ENCODE data around the gene PON2.

PON2 gene

DNA sequence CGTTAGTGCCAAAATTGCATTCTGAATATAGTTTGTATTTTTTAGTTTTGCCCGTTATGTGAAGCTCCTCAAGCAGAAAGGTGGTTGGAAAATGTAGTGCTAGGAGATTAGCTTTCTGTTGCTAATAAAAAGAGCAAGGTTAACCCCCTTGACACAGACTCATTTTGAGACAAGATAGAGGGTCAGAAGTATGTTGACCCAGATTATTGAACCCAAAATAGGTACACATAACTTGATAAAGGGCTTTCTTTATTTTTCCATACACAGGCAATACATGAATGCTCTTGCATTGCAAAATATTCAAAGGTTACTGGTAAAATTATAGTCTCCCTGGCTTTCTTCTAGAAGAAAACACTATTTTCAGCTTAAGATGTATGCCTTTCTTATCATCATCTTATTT lies 10.0 kb upstream of the PON2 start:
- DNase-seq (ENCODE audit: low read depth), result no peak

DNA sequence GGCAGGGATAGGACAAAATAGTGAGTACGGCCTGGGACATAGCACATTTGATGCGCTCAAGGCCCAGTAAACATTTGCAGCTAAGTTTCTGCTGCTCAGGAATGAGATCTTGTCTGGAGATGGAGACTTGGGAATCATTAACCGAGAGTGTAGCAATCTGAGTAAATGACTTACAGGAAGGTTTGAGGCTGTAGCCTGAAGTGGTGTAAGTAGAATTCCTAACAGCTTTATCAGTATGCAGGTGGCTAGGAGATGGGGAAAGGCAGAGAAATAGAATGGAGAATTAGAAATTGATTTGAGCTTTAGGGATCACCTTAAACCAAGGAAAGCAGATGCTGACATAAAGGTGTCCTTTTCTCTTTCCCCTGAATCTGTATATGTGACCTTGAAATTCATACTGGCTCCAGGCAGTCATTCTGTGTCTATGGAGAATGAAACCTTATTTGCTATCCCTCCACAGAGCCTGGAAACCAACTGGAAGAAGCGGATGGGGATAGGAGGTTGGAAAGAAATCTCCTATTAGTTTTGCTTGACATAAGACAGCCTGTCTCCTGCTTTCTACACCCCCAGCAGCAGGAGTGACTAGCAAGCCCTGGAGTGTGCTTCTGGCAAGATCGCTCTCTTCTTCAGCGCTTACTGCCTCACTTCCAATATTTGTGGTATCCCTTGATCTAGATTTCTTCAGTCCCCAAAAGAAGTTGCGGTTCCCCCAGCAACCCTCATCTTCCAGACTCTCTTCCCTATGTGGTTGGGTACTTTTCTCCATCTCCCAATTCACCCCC lies 6.4 kb upstream of the PON2 start:
- DNase-seq (ENCODE audit: low read depth), result no peak

DNA sequence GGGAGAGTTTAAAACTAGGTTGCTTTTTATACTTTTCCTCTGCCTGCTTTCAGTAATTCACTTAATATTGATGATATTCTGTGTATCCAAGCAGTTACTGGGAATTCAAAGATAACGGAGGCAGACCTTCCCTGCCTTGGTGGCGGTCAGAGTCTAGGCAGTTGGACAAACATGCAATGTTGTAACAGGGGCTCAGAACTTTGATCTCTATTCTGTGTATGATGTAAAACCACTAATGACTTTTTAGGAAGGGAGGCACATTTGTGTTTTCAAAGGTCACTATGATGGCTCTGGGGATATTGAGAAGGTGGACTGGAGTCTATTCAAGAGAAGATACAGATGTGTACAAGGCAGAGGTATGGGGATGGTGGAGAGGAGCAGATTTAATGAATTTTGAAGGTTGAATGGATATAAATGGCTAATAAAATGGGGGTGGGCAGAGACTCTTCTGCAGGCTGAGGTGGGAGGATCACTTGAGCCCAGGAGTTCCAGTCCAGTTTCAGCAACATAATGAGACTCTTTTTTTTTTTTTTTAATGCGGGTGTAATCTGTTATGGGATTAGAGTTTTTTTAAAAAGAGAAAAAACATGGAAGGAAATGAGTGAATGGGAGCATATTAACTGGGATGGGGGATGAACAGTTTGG lies 5.7 kb upstream of the PON2 start:
- DNase-seq (ENCODE audit: low read depth), result no peak

- no peak for DNase-seq (ENCODE audit: low read depth)
These were observed 1.6 kb upstream of the PON2 start for GRCh38 chr7:95436407-95436806.

GRCh38 chr7:95435422-95435780 lies 573 bp upstream of the PON2 start:
- DNase-seq (ENCODE audit: low read depth), result no peak

GRCh38 chr7:95433952-95434556 lies 774 bp downstream of the PON2 start:
- no peak for DNase-seq (ENCODE audit: low read depth)

DNA sequence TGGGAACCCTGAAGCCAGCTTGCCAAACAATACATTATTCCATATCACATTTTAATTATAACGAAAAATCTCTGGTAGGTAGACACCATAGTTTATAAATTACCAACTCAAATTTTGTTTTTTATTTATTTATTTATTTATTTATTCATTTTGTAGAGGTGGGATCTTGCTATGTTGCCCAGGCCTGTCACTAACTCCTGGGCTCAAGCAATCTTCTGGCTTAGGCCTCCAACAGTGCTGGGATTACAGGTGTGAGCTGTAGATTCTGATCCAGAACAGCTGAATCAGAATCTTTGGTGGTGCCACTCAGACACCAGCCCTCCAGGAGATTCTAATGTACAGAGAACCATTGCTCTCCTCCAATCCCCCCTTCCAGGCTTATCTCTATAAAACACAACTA lies 1.7 kb downstream of the PON2 start:
- no peak for DNase-seq (ENCODE audit: low read depth)

DNA sequence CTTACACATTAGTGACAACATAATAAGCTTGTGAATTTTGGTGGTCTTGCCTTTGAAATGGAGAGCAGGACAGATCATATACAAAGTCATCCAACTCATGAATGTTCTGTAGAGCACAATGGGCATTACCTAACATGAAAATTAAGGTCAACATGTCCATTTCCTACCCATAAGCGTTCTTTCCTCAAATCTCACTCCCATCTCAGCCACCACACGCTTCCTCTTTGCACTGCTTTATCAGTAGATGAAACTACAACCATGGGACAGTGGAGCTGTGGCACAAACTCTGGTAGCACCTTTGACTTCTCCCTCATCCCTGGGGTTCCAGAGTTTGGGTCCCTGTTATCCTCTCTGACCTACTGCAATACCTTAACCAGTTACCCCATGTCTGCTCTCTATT lies 2.2 kb downstream of the PON2 start:
- no peak for DNase-seq (ENCODE audit: low read depth)

- no peak for DNase-seq (ENCODE audit: low read depth)
These were observed 4.0 kb downstream of the PON2 start for GRCh38 chr7:95430864-95431263.

DNA sequence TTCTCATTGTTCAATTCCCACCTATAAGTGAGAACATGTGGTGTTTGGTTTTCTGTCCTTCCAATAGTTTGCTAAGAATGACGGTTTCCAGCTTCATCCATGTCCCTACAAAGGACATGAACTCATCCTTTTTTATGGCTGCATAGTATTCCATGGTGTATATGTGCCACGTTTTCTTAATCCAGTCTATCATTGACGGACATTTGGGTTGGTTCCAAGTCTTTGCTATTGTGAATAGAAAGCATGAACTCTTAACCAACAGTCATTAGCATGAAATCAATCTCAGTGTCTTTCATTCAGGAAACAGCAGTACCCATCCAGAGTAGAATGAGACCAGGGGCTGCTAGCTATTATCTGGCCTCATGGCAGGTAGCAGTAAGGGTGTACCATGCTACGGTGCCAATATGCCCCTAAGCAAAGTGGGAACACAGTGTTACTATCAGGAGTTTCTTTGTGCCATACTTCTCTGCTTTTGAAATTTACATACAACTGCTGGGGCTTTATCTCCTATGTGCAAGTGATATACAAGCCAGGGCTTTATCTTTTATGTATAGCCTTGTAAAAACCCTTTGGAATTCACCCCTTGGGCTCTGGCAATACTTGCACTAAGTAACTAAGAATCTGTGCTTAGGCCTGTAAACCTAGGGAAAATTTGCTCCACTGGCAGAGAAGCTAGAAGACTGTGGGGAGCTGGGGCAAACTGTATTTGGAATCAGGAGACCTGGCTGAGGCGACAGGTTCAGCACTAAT lies 5.4 kb downstream of the PON2 start:
- DNase-seq (ENCODE audit: low read depth), result no peak

DNA sequence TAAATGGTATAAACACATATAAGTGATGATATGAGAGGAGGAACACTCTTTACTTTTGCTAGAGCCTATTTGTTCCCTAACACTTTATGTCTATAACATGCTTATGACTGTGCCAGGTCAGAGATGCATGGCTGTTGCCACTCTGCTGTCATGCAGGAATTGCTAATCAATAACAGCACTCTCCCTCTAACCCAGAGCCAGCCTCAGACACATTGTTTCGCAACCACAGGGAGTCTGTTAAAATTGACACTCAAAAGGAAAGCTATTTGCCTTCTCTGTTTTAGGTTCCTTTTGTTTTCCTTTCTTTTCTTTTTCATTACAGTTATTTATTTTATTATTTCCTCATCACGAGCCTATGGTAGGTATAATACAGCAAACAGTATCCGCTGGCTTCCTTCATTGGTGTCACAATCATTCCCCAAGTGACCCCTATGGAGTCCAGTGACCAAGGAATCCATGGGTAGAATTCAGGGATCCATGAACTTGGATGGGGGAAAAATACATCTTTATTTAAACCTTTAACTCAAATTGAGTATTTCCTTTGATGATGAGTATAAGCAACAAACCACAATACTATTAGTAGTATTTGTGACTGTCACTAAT lies 6.8 kb downstream of the PON2 start:
- DNase-seq (ENCODE audit: low read depth), result no peak

DNA sequence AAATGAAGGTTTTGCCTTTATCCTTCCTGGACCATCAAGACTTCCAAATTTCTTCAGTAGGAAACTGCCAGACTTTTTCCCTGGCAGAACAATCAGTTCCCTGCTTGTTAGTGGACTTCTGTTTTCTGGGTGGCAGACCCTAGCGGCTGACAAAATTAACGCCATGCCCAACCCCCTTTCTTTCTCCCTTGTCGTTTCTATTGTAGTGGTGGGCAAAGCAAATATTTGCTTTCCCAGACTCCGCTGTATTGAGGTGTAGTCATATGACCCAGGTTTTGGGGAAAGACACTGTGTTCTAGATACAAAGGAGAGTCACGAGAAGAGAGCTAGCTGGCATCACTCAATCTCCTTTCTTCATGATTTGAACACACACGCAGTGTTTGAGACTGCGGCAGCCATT lies 7.7 kb downstream of the PON2 start:
- no peak for DNase-seq (ENCODE audit: low read depth)

DNA sequence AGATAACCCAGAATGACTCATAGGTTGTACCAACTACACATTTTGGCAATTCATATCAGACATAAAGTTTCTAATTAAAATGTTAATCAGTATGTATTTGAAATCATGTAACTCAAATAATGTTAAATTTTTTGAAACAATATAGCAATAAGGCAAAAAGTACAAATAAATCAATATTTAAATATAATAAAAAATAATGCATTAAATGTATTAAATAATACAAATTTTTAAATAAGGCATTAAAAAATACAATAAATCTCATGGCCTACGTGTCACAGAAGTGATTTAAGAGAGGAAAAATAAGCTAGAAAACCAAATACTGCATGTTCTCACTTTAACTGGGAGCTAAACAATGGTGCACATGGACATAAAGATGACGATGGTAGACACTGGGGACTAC lies 9.1 kb downstream of the PON2 start:
- DNase-seq (ENCODE audit: low read depth), result no peak

DNA sequence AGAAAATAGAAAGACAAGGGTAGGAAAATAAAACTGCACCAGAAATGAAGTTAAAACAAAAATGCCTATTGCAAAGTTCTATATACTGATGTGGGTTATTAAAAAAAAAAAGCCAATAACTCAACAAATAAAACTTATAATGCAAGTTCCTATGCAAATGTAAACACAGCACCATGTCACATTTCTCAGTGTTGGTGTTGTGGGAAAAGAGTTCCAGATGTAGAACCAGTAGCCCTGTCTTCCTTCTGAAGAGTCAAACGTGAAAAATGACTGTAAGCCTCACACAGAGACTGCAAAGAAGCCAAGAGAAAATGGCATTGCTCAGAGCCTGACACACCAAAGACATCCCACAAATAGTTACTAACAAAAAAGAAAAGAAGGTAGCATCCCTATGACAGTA lies 10.1 kb downstream of the PON2 start:
- no peak for DNase-seq (ENCODE audit: low read depth)

DNA sequence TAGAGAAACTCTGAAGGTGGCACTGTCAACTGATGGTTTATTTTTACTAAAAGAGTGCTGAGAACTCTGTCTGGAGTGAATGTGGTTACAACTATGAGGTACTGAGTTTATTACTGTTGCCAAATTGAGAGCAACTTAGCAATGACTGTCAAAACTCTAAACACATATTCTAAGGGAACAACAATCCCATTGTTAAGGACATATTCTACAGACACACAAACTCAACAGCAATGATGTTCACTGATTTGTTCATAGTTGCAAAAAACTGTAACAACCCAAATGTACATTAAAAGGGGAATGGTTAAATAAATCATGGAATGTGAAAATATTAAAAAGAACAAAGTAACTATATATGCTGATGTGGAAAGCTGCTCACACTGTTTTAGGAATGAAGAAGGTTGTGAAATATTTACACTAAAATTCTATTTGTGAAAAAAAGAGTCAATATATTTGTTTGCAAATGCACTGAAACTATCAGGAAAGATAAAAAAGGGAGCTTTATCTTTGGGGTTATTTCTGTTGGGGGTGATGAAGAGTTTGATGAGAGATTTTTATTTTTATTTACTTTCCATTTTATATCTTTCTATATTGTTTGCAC lies 12.9 kb downstream of the PON2 start:
- no peak for DNase-seq (ENCODE audit: low read depth)

DNA sequence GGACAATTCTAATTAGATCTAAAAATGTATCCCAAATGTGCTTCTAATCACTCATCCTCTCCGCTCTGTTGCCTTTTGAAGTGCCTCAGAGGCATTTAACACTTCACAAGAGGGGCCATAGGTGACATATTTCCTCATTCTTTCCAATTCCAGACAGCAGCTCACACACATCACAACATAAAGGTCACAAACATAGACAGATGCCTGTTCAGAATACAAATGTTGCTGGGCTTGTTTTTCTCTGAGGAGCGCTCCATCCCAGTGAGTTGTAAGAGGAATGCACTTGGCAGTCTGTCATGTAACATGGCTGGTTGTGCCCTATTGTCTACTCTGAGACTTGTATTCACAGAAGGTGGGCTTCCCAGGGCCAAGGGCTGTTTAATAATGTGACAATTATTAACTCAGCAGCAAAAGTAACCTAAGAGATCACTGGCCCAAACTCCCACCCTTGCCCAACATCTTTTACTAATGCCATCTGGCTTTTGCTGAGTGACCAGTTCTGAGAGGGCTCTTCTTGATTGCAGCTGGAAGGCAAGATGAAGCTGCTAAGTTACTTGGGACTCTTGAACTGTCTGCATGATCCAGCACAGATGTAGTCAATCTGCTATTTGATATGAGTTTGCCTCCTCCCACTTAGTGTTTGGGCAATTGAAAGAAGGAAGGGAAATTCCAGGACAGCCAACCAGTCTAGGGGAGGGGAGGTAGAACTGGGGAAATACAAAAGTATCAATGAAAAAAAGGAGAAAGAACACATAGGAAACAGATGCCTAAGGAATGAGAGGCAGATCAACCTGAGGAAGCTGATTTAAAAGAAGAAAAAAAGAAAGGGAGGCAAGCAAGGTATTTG lies 13.6 kb downstream of the PON2 start:
- DNase-seq (ENCODE audit: low read depth), result no peak

DNA sequence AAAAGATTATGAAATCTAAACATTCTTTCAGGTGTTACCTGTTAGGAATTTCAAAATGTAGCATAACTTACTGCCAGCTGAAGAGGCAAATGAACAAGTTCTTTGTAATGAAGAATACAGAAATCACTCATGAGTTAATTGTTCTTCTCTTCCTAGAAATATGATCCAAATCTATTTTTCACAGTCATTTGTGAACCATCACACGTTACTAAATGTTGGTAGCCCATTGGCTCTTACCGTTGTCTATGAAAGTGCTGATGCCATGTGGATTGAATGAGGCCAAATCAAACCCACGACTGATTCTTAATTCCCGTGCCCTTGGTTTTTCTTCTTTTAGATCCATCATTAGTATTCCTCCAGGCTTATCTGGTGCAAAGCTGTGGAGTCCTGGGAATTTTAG lies 22.8 kb downstream of the PON2 start:
- DNase-seq (ENCODE audit: low read depth), result no peak

DNA sequence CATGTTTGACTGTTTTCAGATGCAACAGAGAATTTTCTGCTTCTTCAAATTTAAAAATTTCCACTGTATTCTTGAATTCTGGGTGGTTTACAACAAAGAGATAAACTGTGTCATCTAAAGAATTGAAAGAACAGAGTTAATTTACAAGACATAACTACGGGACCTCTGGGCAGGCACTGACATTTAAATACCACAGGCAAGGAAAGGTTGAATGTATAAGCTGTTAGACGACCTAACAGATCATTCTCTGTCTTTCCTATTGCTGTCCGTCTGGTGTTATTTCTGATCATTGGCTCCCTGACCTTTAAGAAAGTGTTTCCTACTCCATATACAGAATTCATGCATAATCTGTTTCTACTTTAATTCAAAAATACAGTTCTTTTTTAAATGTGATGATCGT lies 23.2 kb downstream of the PON2 start:
- DNase-seq (ENCODE audit: low read depth), result no peak

DNA sequence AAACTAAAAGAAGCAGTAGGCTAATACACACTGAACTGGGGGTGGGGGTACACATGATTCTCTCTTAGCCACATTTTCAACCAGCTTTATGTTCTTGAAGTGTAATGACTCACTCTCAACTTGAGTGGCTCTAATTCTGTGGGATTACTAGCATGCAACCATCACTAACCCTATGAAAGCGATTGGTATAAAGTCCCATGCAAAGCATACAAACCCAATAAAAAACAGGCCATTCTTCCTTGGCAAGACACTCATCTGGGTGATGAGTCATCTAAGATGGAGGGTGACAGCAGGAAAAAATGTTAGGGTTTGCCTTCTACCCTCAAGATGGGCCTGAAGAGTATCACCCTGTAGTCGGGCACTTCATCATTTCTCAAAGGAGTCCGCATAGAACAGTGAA lies 23.8 kb downstream of the PON2 start:
- DNase-seq (ENCODE audit: low read depth), result no peak

DNA sequence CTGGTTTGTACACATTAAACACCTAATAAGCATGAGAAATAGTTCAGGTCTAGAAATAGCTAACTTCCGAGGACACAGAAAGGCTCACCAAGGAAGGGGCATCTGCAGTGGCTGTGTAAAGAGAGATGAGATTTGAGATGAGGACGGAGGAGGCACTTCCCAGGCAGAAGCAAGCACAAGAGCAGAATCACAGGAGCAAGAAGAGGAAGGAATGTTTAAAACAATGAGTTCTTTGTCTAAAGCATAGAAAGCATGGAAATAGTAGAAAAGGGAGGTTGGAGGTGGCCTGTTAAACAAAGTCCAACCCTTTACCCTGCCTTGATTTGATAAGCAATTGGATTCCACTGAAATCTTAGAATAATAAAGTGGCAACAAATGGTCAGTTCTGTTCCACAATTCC lies 27.1 kb downstream of the PON2 start:
- DNase-seq (ENCODE audit: low read depth), result no peak

GRCh38 chr7:95405800-95406199 lies 29.0 kb downstream of the PON2 start:
- no peak for DNase-seq (ENCODE audit: low read depth)
